Esophagus squamous epithelium (tissue), 5 donors: ENCODE measurements around the gene CCDC197. TPM values are rescaled to one million over a fixed set of nuclear protein-coding genes. Genes with fewer than 3 reads are reported as not detected.
A peak's percentile ranks its signal among the peaks of the same experiment; 100 is the strongest.

Source experiments
- DNase-seq: peaks from one replicate; lab custom pipeline; 2025; lab: John Stamatoyannopoulos, UW
- H3K27ac ChIP-seq, 4 donors: fragments of 200-600 bp; sonication (generic); one replicate each; pipeline ENCODE4 v1.5.1; 2016 to 2019; ENCODE audit warnings: mild to moderate bottlenecking in 1 of 4
- H3K27me3 ChIP-seq, 4 donors: fragments of 200-600 bp; sonication (generic); 1 replicate in 3 of 4; 2 replicates in 1 of 4; pipeline versions ENCODE4 v1.5.1 to v1.6.0; 2017 to 2021; ENCODE audit warnings: antibody characterized with exemption in 1 of 4
- H3K36me3 ChIP-seq, 3 donors: fragments of 200-600 bp; sonication (generic); one replicate each; pipeline ENCODE4 v1.5.1; 2016 to 2019
- H3K4me1 ChIP-seq, 3 donors: fragments of 200-600 bp; sonication (generic); one replicate each; pipeline ENCODE4 v1.5.1; 2017 to 2019
- H3K4me3 ChIP-seq, 4 donors: fragments of 200-600 bp; sonication (generic); 1 replicate in 3 of 4; 2 replicates in 1 of 4; pipeline ENCODE4 v1.5.1; 2016 to 2019; ENCODE audit warnings: mild to moderate bottlenecking in 2 of 4, moderate library complexity in 1 of 4
- H3K9me3 ChIP-seq, 3 donors: fragments of 200-600 bp; sonication (generic); one replicate each; pipeline ENCODE4 v1.5.1; 2016 to 2019
- POLR2A ChIP-seq, 4 donors: fragments of 450-650 bp; IDR thresholded peaks; one replicate each; pipeline ENCODE4 v1.6.1; 2017; ENCODE audit warnings: antibody characterized with exemption in 4 of 4, mild to moderate bottlenecking in 4 of 4, moderate library complexity in 3 of 4
- WGBS, 2 donors: methylation state at CpG; one replicate each; pipeline ENCODE4 v1.1.5; 2018; 5-methylcytosine and 5-hydroxymethylcytosine counted together
- intact Hi-C: fragments of 100-400 bp; cut with DNase I; formaldehyde crosslinking; loops from one replicate; pipeline ENCODE4 v1.15.0; 2022
- total RNA-seq, 4 donors: library from RNA; depleted of rRNA; stranded (reverse); fragments of >200 nt; gene quantifications; one replicate each; pipeline ENCODE4 v1.1.0, GENCODE V29; 2016
- TF ChIP-seq, protein P1 (sequence below), 6 experiments: fragments of 450-650 bp in 4 of 6; fragments of 200-600 bp in 2 of 6; sonication (generic) in 2 of 6; IDR thresholded peaks; one replicate each; pipeline ENCODE4 v1.5.1; 2016 to 2019; ENCODE audit warnings: antibody characterized with exemption in 6 of 6, mild to moderate bottlenecking in 4 of 6, moderate library complexity in 4 of 6
- donor health status: DM: yes; HTN: yes; CAD: no.

The CCDC197 gene
- total RNA-seq, 4 donors from 2014 or later, result not detected

DNA sequence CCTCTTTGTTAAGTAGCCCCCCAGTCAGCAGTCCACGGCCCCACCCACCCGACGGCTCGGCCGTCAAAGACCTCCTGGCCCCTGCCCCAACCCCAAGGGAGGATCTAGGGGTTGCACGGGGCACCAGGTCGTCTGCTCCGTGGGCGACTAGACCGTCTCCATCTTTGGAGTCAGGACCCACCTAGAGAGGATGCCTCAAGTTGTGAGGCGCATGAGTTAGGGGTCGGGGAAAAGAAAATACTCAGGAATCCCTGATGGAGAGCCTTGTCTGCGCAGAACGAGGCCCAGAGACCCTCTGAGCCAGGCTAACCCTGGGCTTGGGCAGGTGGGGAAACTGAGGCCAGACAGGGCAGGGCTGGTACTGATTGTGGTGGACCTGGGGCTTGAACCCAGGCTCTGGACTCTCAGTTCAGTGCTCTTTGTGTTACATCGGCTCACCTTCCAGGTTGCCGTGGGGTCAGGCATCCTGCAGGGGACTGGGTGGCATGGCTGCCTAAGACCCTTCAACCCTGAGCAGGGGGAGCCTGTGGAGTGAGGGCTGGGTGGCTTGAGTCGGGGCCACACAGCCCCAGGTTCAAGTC is 29.9 kb downstream of the CCDC197 start:
- H3K27me3 ChIP-seq, result no peaks in the 10 kb centered on the region
- H3K36me3 ChIP-seq, result no peaks in the 10 kb centered on the region
- peak overlapping the region in 3 of 4 donors; percentile 69 to 75 (median 72) for H3K27ac ChIP-seq
- H3K4me1 ChIP-seq, result peaks cover 7 to 41% (median 18%) of the 10 kb centered on the region in 3 donors
- no peaks in the 10 kb centered on the region for H3K9me3 ChIP-seq
- 57% methylated on average over 9 of the region's 17 CpGs; no CpG with 5 or more reads in 1 of the 2 donors for WGBS, 2 donors
- DNase-seq, result no peak
- intact Hi-C loops, result no loop called here
- H3K4me3 ChIP-seq, result peak overlapping the region; percentile 52 to 95 (median 71)
- TF ChIP-seq, protein P1, sequence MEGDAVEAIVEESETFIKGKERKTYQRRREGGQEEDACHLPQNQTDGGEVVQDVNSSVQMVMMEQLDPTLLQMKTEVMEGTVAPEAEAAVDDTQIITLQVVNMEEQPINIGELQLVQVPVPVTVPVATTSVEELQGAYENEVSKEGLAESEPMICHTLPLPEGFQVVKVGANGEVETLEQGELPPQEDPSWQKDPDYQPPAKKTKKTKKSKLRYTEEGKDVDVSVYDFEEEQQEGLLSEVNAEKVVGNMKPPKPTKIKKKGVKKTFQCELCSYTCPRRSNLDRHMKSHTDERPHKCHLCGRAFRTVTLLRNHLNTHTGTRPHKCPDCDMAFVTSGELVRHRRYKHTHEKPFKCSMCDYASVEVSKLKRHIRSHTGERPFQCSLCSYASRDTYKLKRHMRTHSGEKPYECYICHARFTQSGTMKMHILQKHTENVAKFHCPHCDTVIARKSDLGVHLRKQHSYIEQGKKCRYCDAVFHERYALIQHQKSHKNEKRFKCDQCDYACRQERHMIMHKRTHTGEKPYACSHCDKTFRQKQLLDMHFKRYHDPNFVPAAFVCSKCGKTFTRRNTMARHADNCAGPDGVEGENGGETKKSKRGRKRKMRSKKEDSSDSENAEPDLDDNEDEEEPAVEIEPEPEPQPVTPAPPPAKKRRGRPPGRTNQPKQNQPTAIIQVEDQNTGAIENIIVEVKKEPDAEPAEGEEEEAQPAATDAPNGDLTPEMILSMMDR (IDR thresholded peaks at IDR 0.05), result no peak
- no peak for TF ChIP-seq POLR2A (IDR thresholded peaks at IDR 0.05)

DNA sequence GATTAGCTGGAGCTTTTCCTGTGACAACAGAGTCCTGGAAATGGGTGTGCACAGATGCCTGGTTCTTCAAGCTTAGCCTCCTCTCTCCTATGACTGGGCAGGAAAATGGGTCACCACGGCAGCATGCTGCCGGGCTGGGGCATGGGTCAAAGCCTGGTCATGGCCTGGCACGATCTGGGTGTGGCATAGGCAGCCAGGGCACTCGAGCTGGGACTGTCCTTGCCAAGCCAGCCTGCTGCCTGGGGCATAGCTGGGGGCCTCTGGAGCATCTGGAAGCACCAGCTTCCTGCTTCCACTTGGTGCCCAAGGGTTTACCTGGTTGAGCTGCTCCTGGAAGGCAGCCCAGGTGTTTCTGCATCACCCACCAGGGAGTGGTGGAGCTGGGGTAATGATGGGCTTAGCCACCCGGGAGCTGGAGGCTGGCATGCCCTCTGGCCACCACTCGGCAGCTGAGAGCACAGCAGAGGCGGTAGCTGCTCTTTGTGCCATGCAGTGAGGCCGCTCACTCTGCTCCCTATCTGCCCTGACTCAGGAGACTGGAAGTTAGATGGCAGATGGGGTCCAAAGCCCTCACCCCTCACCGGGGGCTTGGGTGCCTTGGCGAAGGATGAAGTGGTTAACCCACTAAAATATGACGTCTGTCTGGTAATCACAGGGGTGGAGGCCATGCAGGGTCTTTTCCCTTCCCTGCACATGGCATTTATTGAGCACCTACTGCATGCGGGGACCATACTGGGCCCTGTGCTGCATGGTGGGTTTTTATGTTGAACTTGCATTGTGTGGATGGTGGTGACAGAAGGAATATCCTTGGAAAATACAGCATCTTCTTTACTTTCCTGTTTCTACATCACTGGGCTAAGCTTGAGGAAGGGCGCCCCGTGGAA is 30.7 kb downstream of the CCDC197 start:
- Histone ChIP-seq H3K4me3 (peak overlapping the region in 1 of 4 donors; percentile 95), H3K27ac (no peak overlapping the region), H3K9me3 (no peaks in the 10 kb centered on the region), H3K4me1 (peaks cover 7 to 37% (median 18%) of the 10 kb centered on the region in 3 donors), H3K36me3 (no peaks in the 10 kb centered on the region), H3K27me3 (no peaks in the 10 kb centered on the region)
- intact Hi-C loops, result no loop called here
- 61 to 83% methylated on average over 4 to 6 of the region's 14 CpGs for WGBS, 2 donors
- DNase-seq, result no peak
- TF ChIP-seq POLR2A (IDR thresholded peaks at IDR 0.05), result no peak
- TF ChIP-seq, protein P1 (IDR thresholded peaks at IDR 0.05), result no peak

DNA sequence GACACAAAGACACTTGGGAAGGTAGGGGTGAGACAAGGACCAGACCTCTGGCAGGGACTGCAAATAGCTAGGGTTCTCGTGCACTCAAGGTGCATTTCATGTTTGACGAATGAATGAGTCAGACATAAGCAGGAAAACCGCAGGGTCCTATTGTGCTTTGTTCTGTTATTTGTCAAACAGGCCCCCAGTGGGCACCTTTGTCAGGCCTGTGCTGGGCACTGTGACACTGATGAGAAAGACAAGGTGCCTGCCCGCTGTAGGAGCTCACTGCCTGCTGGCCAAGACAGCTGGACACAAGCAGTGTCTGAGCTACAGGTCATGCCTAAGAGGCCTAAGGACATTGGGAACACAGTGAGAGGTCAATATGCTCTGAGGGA is 31.3 kb downstream of the CCDC197 start:
- Histone ChIP-seq H3K4me3 (no peak overlapping the region), H3K4me1 (peaks cover 7 to 32% (median 18%) of the 10 kb centered on the region in 3 donors), H3K27me3 (no peaks in the 10 kb centered on the region), H3K9me3 (no peaks in the 10 kb centered on the region), H3K36me3 (no peaks in the 10 kb centered on the region), H3K27ac (no peak overlapping the region)
- no peak for DNase-seq
- 49 to 53% methylated on average over 3 to 4 of the region's 4 CpGs for WGBS, 2 donors
- intact Hi-C loops, result no loop called here
- no peak for TF ChIP-seq POLR2A (IDR thresholded peaks at IDR 0.05)
- TF ChIP-seq, protein P1 (IDR thresholded peaks at IDR 0.05), result no peak

DNA sequence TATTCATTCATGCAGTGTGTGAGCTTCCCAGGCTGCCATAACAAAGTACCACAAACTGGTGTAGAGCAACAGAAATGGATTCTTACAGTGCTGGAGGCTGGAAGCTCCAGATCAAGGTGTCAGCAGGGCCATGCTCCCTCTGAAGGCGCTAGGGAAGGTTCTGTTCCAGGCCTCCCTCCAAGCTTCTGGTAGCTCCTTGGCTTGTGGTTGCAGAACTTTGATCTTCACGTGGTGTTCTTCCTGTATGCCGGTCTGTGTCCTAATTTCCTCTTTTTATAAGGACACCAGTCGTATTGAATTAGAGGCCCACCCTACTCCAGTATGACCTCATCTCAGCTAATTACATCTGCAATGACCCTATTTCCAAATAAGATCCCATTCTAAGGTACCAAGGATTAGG is 32.2 kb downstream of the CCDC197 start:
- WGBS, 2 donors, result 72 to 73% methylated on average over 4 of the region's 4 CpGs
- TF ChIP-seq, protein P1 (IDR thresholded peaks at IDR 0.05), result no peak
- TF ChIP-seq POLR2A (IDR thresholded peaks at IDR 0.05), result no peak
- peaks cover 7 to 32% (median 18%) of the 10 kb centered on the region in 3 donors for H3K4me1 ChIP-seq
- DNase-seq, result no peak
- no peak overlapping the region for H3K27ac ChIP-seq
- no peak overlapping the region for H3K4me3 ChIP-seq
- intact Hi-C loops, result no loop called here
- H3K36me3 ChIP-seq, result no peaks in the 10 kb centered on the region
- no peaks in the 10 kb centered on the region for H3K9me3 ChIP-seq
- H3K27me3 ChIP-seq, result no peaks in the 10 kb centered on the region

DNA sequence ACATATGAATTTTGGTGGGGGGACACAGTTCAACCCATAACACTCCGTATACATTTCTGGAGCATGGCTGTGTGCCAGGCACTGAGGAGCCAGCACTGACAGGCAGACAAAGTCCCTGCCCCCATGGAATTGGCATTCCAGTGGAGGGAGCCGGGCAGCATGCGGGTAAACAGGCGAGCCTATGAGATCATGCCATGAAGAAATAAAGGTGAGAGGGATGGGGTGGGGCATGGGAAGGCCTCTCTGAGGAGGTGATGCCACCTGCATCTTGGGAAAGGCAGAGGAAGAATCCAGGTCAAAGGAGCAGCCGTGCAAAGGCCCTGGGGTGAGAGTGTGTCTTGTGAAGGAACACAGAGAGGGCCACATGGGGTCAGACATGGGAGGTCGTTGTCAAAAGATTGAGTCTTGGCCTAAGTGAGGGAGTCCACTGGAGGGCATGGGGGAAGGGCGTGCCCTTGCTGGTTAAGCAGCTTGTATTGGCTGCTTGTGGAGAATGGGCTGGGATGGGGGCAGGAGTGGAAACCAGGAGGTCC is 32.6 kb downstream of the CCDC197 start:
- intact Hi-C loops, result loop anchor here (5.0 kb wide), 1 partner anchor 108 kb away; no protein-coding TSS in a partner anchor
- no peak overlapping the region for H3K27ac ChIP-seq
- DNase-seq, result no peak
- H3K4me1 ChIP-seq, result peaks cover 7 to 32% (median 18%) of the 10 kb centered on the region in 3 donors
- WGBS, 2 donors, result 84 to 85% methylated on average over 6 to 7 of the region's 7 CpGs
- H3K36me3 ChIP-seq, result no peaks in the 10 kb centered on the region
- TF ChIP-seq, protein P1 (IDR thresholded peaks at IDR 0.05), result no peak
- no peak for TF ChIP-seq POLR2A (IDR thresholded peaks at IDR 0.05)
- no peaks in the 10 kb centered on the region for H3K27me3 ChIP-seq
- H3K9me3 ChIP-seq, result no peaks in the 10 kb centered on the region
- H3K4me3 ChIP-seq, result no peak overlapping the region
